ENCODE results near the gene TACR1. TPM values are rescaled to one million over a fixed set of nuclear protein-coding genes. Genes with fewer than 3 reads are reported as not detected.

Gene TACR1
- total and polyA plus RNA-seq, 2 of the 8 experiments (the other 6 are each of a cell fraction or from before 2014, with no cell fraction given): 0.09 to 0.37 TPM

- Histone ChIP-seq H3K27ac (ENCODE audit: low read depth, low read length) (no peak overlapping the region), H3K23ac (ENCODE audit: insufficient read length) (no peak overlapping the region), H2AFZ (ENCODE audit: low read length) (no peak overlapping the region), H3K27me3 (replicated peaks in 1 of 4; ENCODE audit: control insufficient read depth in 3 of 4, extremely low read depth in 1 of 4, insufficient read depth in 3 of 4, low read length in 3 of 4) (no peaks in the 10 kb centered on the region), H3K56ac (replicated peaks; ENCODE audit: insufficient read length, low read depth, low read length) (no peak overlapping the region), H3K36me3 (ENCODE audit: control insufficient read depth in 2 of 4, insufficient read depth in 4 of 4, low read length in 3 of 4) (no peaks in the 10 kb centered on the region), H4K5ac (ENCODE audit: insufficient read length, low read depth, low read length) (no peak overlapping the region), H2BK5ac (ENCODE audit: low read depth, low read length) (no peak overlapping the region), H3K4me1 (replicated peaks in 1 of 4; ENCODE audit: control insufficient read depth in 3 of 4, insufficient read depth in 4 of 4, low read length in 3 of 4) (no peaks in the 10 kb centered on the region; a peak in 1 of 7 replicates), H2AK5ac (ENCODE audit: low read depth, low read length) (no peak overlapping the region), H3K9me3 (ENCODE audit: insufficient read depth in 2 of 2, low read depth in 1 of 2, low read length in 1 of 2) (no peaks in the 10 kb centered on the region), H3K79me2 (ENCODE audit: control insufficient read depth in 1 of 2, insufficient read depth in 2 of 2, low read length in 2 of 2) (no peaks in the 10 kb centered on the region), H3K4me2 (ENCODE audit: insufficient read depth in 1 of 2, low read depth in 2 of 2, low read length in 2 of 2) (no peak overlapping the region), H2BK20ac (ENCODE audit: low read length) (no peak overlapping the region), H3K14ac (ENCODE audit: insufficient read length) (no peak overlapping the region), H2BK12ac (ENCODE audit: low read depth, low read length) (no peak overlapping the region), H3K4ac (replicated peaks; ENCODE audit: insufficient read length, low read depth, low read length) (no peak overlapping the region), H2BK15ac (ENCODE audit: low read length) (no peak overlapping the region), H3K23me2 (ENCODE audit: low read depth, low read length) (no peaks in the 10 kb centered on the region), H2BK120ac (replicated peaks; ENCODE audit: low read depth, low read length) (no peak overlapping the region), H4K8ac (ENCODE audit: extremely low read depth, insufficient read depth, low read length) (no peak overlapping the region), H3K4me3 (ENCODE audit: extremely low read depth in 1 of 4, insufficient read depth in 2 of 4, low read depth in 3 of 4, low read length in 4 of 4) (no peak overlapping the region), H3K18ac (ENCODE audit: extremely low read depth, low read length) (no peak overlapping the region), H4K91ac (replicated peaks; ENCODE audit: insufficient read length, low read length) (no peak overlapping the region), H3K9ac (replicated peaks in 1 of 4; ENCODE audit: extremely low read depth in 1 of 4, low read depth in 3 of 4, low read length in 3 of 4) (no peak overlapping the region), H3K79me1 (ENCODE audit: low read depth, low read length) (no peaks in the 10 kb centered on the region), H4K20me1 (replicated peaks in 1 of 2; ENCODE audit: control insufficient read depth in 1 of 2, insufficient read depth in 2 of 2, low read length in 2 of 2) (no peaks in the 10 kb centered on the region)
- WGBS, 2 experiments (ENCODE audit: extremely low coverage in 1 of 2, insufficient coverage in 1 of 2, insufficient read length in 1 of 2, insufficient replicate concordance in 2 of 2, low coverage in 1 of 2, low lambda C conversion rate in 2 of 2, missing lambda C conversion rate in 1 of 2): 97% methylated on average over 2 of the region's 2 CpGs; no CpG with 5 or more reads in 1 of the 2 experiments
- CTCF ChIA-PET (ENCODE audit: partially characterized antibody): interaction anchor here (3.1 kb wide), 1 partner anchor 10 kb away, joined by 11 read pairs; no protein-coding TSS in a partner anchor
- FAIRE-seq: no peak
- DNase-seq (ENCODE audit: low read depth in 1 of 2, low spot score in 2 of 2): no peak
- POLR2A ChIA-PET (ENCODE audit: partially characterized antibody): no interaction called here
- no peak for TF ChIP-seq E2F6 (IDR thresholded peaks at IDR 0.05)
Measured at GRCh38 chr2:75018162-75018561, 181.2 kb downstream of the TACR1 start.

Measured in H1 (cell line).